GM04504 (cell line): ENCODE results near the gene ATAD1.
"Not testable (repeated sequence)": the region's sequence is repeated elsewhere in the genome, so short reads cannot be mapped to it uniquely, and the experiment has no call there.

Experiments
- DNase-seq: peaks from one replicate; pipeline ENCODE4 v3.0.0-alpha.2; 2012; ENCODE audit warnings: low read depth

The ATAD1 gene

DNA sequence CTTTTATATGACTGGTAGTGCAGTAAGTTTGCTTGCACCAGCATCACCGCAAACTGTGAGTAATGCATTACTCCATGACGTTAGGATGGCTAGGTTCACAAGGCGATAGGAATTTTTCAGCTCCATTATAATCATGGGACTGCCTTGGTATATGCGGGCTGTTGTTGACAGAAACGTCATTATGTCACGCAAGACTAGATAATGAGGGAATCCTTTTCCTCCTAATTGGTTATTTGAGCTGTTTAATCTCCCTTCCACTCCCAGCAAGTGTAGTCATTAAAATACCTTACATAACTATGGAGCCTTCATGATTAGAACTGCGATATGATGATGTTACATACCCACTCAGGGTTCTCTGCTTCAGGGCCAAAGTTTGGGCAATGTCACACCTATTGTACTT lies 28.0 kb upstream of the ATAD1 start:
- no peak for DNase-seq

DNA sequence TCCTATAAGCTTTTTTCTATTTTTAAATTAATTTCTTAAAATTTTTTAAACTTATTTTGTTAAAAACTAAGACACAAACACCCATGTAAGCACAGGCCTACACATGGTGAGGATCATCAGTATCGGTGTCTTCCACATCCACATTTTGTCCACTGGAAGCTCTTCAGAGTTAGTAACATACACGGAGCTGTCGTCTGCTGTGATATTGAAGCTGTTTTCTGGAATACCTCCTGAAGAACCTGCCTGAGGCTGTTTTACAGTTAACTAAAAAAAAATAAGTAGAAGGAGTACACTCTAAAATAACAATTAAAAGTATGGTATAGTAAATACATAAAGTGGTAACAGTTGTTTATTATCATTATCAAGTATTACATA lies 27.6 kb upstream of the ATAD1 start:
- DNase-seq: no peak

DNA sequence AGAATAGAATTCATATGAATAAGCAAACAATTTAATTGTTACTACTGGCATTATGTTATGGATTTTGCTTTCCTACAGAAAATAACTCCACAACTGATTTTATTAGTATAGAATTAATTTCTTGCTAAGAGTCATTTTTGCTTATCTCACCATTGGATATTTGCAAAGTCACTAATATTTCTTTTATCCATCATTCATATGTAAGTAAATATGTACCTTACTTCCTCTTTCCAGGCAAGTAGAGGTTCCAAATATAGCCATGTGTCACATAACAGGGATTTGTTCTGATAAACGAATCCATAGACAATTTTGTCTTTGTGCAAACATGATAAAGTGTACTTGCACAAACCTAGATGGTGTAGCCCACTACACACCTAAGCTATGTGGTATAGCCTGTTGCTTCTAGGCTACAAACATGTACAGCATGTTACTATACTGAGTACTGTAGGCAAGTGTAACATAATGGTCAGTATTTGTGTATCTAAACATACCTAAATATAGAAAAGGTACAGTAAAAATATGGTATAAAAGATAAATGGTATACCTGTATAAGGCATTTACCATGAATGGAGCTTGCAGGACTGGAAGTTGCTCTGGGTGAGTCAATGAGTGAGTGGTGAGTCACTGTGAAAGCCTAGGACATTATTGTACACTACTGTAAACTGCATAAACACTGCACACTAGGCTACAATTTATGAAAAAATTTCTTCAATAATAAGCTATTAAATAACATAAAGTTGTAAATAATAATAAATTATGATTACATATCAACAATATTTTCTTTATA lies 27.0 kb upstream of the ATAD1 start:
- no peak for DNase-seq

DNA sequence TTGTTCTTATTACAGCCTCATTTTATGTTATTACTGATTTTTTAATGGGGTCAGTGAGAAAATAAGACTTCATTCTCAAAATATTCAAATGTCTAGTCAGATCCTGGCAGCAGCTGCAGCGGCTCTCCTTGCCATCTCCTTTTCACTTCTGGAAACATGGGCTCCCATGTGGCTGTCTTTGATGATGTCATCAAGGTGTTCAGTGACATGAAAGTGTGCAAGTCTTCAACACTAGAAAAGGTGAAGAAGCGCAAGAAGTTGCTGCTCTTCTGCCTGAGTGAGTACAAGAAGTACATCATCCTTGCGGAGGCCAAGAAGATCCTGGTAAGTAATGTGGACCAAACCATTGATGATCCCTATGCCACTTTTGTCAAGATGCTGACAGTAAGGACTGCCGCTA lies 25.7 kb upstream of the ATAD1 start:
- no peak for DNase-seq

DNA sequence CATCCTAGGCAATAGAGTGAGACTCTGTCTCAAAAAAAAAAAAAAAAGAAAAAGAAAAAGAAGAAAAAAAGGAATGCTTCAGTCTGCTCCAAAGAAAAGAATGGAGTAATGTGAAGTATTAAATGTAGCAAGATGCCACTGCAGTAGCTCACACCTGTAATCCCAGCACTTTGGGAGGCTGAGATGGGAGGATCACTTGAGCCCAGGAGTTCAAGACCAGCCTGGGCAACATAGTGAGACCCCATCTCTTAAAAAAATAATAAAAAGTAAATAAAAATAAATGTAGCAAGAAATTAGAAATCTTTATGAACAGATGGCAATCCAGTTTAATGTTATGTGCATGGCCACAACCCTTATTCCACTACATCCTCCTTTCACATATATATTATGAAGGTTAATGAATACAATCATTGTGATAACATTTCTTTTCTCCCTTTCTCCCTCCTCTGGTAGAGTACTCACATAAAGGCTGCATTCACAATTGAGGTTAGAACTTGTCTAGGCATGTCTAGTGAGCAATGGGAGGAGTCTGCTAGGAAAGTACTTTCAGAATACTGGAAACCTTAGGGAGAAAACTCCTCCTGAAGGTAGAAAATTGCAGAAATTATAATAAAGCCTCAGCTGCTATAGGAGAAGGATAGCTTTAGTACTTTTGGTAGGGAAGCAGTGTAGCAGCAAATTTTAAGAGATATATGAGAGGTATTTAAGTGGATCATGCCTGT lies 24.9 kb upstream of the ATAD1 start:
- DNase-seq: no peak

DNA sequence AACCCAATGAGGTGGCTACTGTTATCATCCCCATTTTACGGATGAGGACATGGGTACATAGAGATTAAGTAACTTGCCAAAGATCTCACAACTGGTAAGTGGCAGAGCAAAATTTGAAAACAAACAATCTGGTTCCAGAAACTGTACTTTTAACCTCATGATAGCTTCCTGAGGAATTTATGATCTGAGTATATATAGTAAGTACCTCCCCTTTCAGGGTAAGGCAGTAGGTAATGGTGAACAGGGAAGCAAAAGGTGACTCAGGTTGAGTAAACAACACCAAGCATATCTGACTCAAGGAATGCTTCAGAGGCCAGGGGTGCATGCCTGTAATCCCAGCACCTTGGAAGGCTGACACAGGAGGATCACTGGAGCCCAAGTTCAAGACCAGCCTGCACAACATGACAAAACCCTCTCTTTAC lies 24.2 kb upstream of the ATAD1 start:
- DNase-seq: no peak

DNA sequence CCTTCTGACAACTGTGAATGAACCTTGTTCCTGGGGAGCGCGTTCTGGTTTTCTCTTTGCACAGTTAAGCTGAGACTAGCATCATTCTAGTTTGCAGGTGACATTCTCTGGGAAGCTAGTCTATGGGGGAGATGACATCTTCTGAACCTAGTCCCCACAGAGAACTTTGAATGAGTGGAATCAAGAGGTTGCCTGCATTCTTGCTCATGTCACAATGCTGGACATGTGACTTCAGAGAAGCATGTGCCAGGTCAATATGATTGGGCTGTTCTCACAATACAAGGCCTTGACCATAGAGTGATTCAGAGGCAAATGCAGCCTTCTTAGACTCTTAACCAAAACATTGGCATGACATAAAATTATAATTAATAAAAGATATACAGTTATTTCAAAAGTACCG lies 23.2 kb upstream of the ATAD1 start:
- DNase-seq: no peak

DNA sequence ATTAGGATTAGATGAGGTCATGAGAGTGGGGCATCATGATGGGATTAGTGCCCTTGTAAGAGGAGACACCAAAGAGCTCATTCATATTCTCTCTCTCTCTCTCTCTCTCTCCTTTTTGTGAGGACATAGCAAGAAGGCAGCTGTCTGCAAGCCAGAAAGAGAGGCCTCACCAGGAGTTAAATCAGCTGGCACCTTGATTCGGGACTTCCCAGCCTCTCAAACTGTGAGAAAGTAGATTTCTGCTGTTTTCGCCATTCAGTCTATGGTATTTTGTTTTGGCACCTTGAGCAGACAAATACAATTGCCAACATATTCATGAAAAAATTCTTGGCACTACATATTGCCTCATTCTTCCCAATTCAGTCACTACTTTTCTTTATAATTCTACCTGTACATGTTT lies 20.6 kb upstream of the ATAD1 start:
- no peak for DNase-seq

DNA sequence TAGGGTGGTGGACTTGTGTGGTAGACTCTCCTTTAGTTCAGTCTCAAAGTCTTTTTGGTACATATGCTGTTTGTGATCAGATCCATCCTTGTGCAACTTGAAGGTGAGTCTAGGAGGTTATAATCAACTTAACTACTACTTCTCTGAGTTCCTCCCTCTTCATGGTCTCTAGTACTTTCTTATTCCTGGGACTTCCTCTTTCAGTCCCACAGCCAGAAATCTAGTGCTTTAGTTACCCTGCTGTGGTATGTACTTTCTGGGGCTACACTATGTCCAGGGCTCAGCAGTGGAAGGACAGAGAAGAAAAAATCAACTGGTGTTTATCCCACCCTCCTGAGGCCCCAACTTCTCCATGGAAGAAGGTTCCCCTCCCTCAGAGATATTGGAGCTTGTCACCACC lies 19.4 kb upstream of the ATAD1 start:
- DNase-seq: no peak

DNA sequence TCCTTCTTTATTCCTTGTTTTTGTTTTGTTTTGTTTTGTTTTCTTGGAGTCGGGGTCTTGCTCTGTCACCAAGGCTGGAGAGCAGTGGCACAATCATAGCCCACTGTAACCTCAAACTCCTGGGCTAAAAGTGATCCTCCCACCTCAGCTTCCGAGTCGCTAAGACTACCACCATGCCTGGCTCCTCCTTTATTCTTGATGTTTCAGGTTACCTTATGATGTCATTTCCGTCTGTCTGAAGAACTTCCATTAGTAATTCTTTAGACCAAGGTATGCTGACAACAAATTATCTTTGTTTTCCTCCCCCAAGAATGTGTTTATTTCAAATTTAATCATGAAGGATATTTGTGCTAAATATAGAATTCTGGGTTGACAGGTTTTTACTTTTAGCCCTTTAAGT lies 18.1 kb upstream of the ATAD1 start:
- DNase-seq: no peak

DNA sequence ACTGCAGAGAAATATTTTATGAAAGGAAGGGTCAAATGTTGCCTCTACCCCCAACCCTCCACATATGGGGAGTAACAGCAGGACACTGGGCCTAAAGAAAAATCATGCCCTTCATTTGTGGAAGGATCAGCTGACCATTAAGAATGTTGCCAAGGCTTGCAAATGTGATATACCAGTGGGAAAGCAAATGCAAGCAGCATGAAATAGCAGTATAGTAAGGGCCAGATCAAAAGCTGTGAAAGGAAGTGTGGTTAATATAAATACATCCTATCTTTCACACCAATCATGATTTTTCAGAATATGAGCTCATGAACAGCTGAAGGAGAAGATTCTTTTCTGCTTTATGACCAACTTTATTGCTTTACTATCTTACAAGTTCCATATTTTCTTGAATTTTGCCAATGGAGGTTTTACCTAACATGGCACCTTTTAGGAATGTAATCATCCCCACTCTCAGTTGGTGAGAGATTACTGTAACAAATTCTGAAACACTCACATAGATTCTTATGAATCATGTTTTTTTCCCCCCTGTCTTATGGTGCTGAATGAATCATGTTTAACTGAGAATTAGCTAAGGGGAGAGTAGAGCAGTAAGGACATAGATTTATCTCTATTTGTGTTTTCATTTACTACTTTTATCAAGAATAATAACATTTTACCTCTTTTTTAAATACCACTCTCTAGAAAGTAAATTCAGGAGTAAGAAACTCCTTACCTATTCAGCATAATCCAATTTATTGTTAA lies 12.1 kb upstream of the ATAD1 start:
- no peak for DNase-seq

DNA sequence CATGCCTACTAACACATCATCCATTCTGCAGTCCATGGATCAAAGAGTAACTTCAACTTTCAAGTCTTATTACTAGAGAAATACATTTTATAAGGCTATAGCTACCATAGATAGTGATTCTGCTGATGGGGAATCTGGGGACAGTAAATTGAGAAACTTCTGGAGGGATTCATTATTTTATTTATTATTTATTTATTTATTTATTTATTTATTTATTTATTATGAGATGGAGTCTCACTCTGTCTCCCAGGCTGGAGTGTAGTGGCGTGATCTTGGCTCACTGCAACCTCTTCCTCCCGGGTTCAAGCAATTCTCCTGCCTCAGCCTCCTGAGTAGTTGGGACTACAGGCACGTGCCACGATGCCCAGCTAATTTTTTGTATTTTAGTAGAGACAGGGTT lies 11.0 kb upstream of the ATAD1 start:
- not testable (repeated sequence) for DNase-seq

DNA sequence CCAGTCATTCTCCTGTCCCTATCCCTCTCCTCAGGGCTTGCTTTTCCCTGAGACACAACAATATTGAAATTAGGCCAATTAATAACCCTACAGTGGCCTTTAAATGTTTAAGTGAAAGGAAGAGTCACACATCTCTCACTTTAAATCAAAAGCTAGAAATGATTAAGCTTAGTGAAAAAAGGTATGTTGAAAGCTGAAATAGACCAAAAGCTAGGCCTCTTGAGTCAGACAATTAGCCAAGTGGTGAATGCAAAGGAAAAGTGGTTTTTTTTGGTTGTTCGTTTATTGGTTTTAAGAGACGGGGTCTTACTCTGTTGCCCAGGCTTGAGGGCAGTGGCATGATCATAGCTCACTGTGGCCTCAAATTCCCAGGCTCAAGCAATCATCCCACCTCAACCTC lies 9.7 kb upstream of the ATAD1 start:
- no peak for DNase-seq

DNA sequence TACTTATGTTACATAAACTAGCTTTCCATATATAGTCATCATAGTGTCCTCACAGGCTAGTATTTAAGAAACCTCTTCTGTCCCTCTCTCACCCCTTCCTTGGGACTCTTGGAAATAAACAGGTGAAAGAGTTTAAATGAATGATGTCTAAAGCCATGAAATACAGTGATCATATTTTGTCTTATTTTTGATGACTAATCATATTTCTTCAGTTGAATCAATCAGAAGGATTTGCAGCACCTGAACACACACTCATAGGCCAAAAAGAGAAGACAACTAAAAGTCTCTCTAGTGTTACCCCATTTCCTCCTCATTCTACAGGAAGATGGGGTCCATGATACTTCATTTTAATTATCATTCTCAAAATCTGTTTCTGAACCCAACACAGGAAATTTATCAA lies 8.6 kb upstream of the ATAD1 start:
- DNase-seq: no peak

DNA sequence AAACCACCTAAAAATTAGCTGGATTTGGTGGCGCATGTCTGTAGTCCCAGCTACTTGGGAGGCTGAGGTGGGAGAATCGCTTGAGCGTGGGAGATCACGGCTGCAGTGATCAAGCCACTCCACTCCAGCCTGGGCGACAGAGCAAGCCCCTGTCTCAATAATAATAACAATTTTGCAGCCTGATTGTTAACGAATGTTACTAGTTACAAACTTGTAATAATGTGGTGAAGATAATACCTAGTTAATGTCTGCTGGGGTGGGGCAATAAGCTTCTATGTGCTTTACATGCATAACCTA lies 1.2 kb upstream of the ATAD1 start:
- no peak for DNase-seq

DNA sequence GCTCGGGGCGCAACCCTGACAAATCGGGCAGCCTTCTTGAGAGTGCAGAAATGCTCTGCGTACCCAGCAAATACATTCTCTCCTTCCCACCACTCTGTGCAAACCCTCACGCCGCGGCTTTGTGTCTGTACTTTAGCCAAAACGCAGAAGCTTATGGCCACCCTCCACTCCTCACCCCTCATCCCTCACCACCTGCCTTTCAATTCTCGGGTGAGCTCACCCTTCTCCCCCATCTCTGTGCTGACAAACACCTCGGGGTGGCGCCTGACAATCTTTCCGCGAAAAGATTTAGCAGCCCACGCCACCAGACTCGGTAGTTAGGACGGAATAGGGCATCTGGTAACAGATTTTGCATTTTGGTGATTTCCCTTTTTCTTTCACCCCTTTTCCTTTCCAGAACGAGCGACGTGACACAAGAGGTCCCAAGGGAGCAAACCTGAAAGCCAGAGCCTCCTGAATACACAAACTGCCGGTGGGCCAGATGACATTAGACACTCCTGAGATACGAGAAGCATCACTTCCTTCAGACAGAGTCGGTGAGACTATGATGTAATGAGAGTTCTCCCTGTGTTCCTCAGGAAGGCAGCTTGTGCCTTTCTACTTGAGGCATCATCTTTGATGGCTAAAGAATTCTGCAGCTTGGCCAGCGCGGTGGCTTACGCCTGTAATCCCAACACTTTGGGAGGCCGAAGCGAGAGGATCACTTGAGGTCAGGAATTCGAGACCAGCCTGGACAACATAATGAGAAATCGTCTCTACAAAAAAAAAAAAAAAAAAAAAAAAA lies 671 bp upstream of the ATAD1 start:
- no peak for DNase-seq

DNA sequence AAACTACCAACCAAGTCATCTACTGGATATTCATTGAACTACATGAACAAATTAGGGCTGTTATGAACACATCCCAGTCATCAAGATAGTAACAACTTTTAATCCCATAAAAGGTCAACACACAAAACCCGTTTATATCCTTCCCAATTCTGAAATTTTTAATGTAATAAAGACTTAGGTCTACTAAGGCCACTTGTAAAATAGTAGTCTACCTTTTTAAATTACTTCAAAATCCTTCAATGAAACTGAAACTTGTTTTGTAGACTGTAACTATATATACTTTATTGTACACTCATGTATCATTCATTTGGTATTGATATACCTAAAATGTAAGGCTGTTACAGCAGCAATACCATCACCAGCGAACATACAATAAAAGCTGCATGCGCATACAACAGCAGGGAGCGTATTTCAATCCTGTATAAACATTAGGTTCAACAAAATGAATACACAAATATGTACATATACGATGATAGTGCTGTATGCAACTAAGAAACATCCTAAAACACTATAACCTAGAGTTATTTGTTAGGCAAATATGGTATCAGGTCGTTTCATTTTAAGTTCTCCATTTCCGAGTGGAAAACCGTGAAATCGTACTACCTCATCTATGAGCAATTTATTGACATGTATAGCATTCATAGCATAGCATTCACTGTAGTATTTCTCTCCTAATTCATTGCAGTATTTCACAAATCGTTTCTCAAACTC lies 973 bp downstream of the ATAD1 start:
- DNase-seq: no peak

DNA sequence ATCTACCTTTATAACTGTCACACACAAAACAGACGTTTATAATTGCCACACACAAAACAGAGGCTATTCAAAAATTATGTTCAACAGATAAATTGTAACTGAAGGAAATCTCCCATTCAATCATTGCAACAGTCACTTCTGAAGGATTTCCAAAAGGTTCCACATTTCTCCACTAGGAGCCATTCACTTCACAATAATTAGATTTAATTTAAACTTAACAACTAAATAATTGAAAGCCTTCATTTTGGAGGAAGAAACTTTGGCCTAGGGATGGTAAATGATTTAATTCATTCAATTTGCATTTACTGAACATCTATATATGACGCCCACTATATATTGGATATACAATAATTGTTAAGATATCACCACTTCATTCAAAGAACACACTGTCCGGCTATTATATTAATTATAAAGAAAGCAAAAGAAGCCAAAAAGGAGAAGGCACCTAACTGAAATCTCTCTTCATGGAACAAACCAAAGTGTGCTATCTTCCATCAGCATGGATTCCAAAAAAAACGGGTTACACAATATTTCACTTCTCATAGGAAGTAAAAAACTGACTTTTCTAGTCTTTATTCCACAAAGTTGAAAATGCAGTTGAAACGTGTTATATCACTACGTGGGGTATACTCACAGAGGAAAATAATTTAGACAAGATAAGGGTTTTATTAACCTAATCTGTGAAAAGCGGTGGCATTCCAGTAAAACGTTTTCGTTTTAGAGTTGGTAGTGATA lies 1.7 kb downstream of the ATAD1 start:
- DNase-seq: no peak

DNA sequence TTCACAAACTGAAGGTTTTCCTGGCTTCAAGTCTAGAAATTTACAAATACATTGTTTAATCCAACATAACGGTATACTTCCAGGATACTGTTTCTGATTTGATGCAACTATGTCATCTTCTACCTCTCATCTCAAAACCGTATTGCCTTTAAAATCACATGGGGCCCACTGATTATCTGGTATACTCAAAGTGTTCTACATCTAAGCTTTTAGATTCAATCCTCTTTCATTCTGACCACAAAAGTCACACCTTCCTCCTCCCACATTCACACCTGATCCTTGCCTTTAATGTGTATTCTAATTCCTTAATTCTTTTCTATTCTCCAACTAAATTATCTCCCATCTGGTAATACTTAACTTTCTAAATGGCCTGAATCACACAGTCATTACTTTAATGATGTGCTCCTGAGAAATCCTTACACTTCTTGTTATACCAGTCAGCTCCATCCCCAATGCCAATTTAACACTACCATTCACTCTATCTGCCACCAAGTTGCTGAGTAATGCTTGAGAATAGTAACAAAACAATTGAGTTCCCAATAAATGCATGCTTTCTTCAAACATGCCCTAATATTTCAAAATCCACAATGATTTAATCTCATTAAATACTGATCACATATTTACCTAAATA lies 13.0 kb downstream of the ATAD1 start:
- no peak for DNase-seq

DNA sequence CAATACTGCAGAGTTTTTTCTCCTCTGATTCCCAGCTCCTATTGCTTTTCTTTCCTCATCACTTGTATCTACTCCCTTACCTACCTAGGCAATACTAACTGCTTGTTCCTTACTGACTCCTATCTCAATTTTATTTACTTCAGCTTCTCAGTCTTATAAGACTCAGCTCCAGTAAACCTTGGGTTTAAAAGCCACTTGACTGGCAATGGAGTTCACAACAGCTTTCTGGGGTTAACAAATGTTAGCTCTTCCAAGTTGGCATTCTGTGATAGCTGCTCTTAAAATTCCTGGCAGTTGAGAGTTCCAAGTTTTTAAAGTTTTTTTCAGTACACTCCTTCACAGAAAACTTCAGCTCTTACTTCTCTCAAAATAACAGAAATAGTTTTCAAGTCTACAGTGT lies 14.2 kb downstream of the ATAD1 start:
- DNase-seq: no peak

DNA sequence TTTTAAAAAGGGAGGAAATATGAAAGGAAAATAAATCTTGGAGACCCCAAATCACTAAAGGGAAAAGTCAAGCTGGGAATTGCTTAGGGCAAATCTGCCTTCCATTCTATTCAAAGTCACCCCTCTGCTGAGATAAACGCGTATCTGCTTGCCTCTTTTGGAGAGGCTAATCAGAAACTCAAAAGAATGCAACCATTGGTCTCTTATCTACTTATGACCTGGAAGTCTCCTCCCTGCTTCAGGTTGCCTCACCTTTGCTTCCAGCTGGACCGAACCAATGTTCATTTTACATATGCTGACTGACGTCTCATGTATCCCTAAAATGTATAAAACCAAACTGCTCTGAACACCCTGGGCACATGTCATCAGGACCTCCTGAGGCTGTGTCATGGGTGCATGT lies 14.7 kb downstream of the ATAD1 start:
- no peak for DNase-seq
